LNCaP clone FGC (cell line): ENCODE measurements around the gene COL9A1.

ENCODE experiments used
- DNase-seq: peaks from one replicate; pipeline ENCODE4 v3.0.0-alpha.2; 2011; ENCODE audit warnings: low read depth
- H3K4me3 ChIP-seq: 2 replicates; pipeline ENCODE4 v1.5.1; 2011; ENCODE audit warnings: mild to moderate bottlenecking, low read depth, low read length, control low read depth
- CTCF ChIP-seq: IDR thresholded peaks from 2 replicates; pipeline ENCODE4 v1.5.1; 2012; ENCODE audit warnings: mild to moderate bottlenecking; ENCODE audit not compliant: control insufficient read depth, insufficient read depth; ENCODE audit errors: extremely low read depth

COL9A1 gene

GRCh38 chr6:70258483-70258882 lies 44.4 kb downstream of the COL9A1 start:
- no peak for TF ChIP-seq CTCF
- H3K4me3 ChIP-seq, result no peak overlapping the region
- no peak for DNase-seq

- TF ChIP-seq CTCF, result no peak
- no peak for DNase-seq
- H3K4me3 ChIP-seq, result no peak overlapping the region
These were observed 45.1 kb downstream of the COL9A1 start for GRCh38 chr6:70257768-70258273.

GRCh38 chr6:70254784-70255183 lies 48.1 kb downstream of the COL9A1 start:
- DNase-seq, result no peak
- no peak for TF ChIP-seq CTCF
- H3K4me3 ChIP-seq, result no peak overlapping the region

GRCh38 chr6:70253923-70254322 lies 49.0 kb downstream of the COL9A1 start:
- no peak overlapping the region for H3K4me3 ChIP-seq
- no peak for TF ChIP-seq CTCF
- no peak for DNase-seq

- DNase-seq, result no peak
- H3K4me3 ChIP-seq, result no peak overlapping the region
- no peak for TF ChIP-seq CTCF
These were observed 50.3 kb downstream of the COL9A1 start for GRCh38 chr6:70252604-70253003.

GRCh38 chr6:70246118-70246517 lies 56.8 kb downstream of the COL9A1 start:
- no peak for DNase-seq
- no peak overlapping the region for H3K4me3 ChIP-seq
- no peak for TF ChIP-seq CTCF

GRCh38 chr6:70241991-70242420 lies 60.9 kb downstream of the COL9A1 start:
- no peak for DNase-seq
- no peak for TF ChIP-seq CTCF
- no peak overlapping the region for H3K4me3 ChIP-seq
